K562 (cell line): ENCODE results near the gene TYRP1. TPM values are rescaled to one million over a fixed set of nuclear protein-coding genes. Genes with fewer than 3 reads are reported as not detected.

Experiments used
- ATAC-seq: fragments of 200-7000 bp; cut with Tn5 transposase; 3 replicates; pipeline ENCODE4 v1.9.1; 2020; ENCODE audit warnings: moderate library complexity
- BruUV-seq: library from RNA; stranded (reverse); fragments of 400-500 nt; replicated peaks from 2 replicates; lab custom pipeline; 2021; lab: Mats Ljungman, UMichigan
- CTCF ChIA-PET: fragments of 300-600 bp; formaldehyde crosslinking; extraction: SDS; loops from one replicate; lab custom pipeline; 2021; ENCODE audit warnings: low intra/inter-chr PET ratio; lab: Yijun Ruan, JAX
- POLR2A ChIA-PET: fragments of 300-600, 350-650 bp; sonication (Branson Sonifier 250); formaldehyde crosslinking; extraction: SDS; loops from one replicate; lab custom pipeline; 2021; ENCODE audit warnings: antibody characterized with exemption, inconsistent platforms; lab: Yijun Ruan, JAX
- DNase-seq, 4 experiments: peaks; one replicate each; pipeline versions ENCODE4 v3.0.0 to v3.0.0-alpha.2; 2011 to 2018; ENCODE audit warnings: low spot score in 3 of 4, mixed read lengths in 3 of 4; ENCODE audit errors: extremely low read depth in 1 of 4
- FAIRE-seq: peaks from 2 replicates; lab custom pipeline; 2011; peaks lifted over from hg19 to GRCh38; lab: Jason Lieb, UNC
- H2AFZ ChIP-seq: 2 replicates; pipeline ENCODE4 v1.6.0; 2011; ENCODE audit warnings: low read depth, low read length, control low read depth, inconsistent platforms
- H3K27ac ChIP-seq: fragments of 200-600 bp; 3 replicates; pipeline ENCODE4 v1.8.0; 2011; ENCODE audit warnings: low read depth, mild to moderate bottlenecking, control low read depth, inconsistent platforms, low read length, moderate library complexity, mixed read lengths; ENCODE audit errors: extremely low read depth
- H3K27me3 ChIP-seq, 2 experiments: fragments of 300-600 bp in 1 of 2; 2 replicates in 1 of 2; 3 replicates in 1 of 2; pipeline versions ENCODE4 v1.6.0 to v1.8.0; 2011; ENCODE audit warnings: inconsistent platforms in 2 of 2, low read length in 2 of 2, mild to moderate bottlenecking in 1 of 2, mixed read lengths in 1 of 2, moderate library complexity in 1 of 2; ENCODE audit not compliant: control insufficient read depth in 2 of 2, insufficient read depth in 2 of 2
- H3K36me3 ChIP-seq: fragments of 300-600 bp; 3 replicates; pipeline ENCODE4 v1.8.0; 2011; ENCODE audit warnings: mild to moderate bottlenecking, low read length, inconsistent platforms; ENCODE audit not compliant: control insufficient read depth, insufficient read depth
- H3K4me1 ChIP-seq, 2 experiments: fragments of 200-600 bp in 1 of 2; replicated peaks in 1 of 2; 2 replicates in 1 of 2; 3 replicates in 1 of 2; pipeline versions ENCODE4 v1.5.1 to v1.8.0; 2011; ENCODE audit warnings: inconsistent platforms in 2 of 2, low read length in 2 of 2, mild to moderate bottlenecking in 1 of 2, mixed read lengths in 1 of 2, moderate library complexity in 1 of 2; ENCODE audit not compliant: control insufficient read depth in 2 of 2, insufficient read depth in 2 of 2
- H3K4me2 ChIP-seq: 2 replicates; pipeline ENCODE4 v1.6.1; 2011; ENCODE audit warnings: low read length, control low read depth, inconsistent platforms, mixed read lengths; ENCODE audit not compliant: insufficient read depth
- H3K4me3 ChIP-seq: fragments of 200-600 bp; sonication (generic), shearing (Covaris generic); 2 replicates; pipeline ENCODE4 v1.5.1; 2016; ENCODE audit warnings: control low read depth, inconsistent platforms
- H3K79me2 ChIP-seq: fragments of 200-600 bp; 3 replicates; pipeline ENCODE4 v1.8.0; 2011; ENCODE audit warnings: low read length, inconsistent platforms; ENCODE audit not compliant: control insufficient read depth, insufficient read depth
- H3K9ac ChIP-seq, 2 experiments: 2 replicates each; pipeline versions ENCODE4 v1.6.0 to v1.6.1; 2011; ENCODE audit warnings: low read depth in 2 of 2, low read length in 2 of 2, control low read depth in 1 of 2, inconsistent platforms in 1 of 2, mild to moderate bottlenecking in 1 of 2, mixed read lengths in 1 of 2; ENCODE audit not compliant: insufficient read depth in 1 of 2
- H3K9me1 ChIP-seq: one replicate; pipeline ENCODE4 v1.6.0; 2011; ENCODE audit warnings: inconsistent platforms, mild to moderate bottlenecking, low read length, moderate library complexity; ENCODE audit not compliant: control insufficient read depth, insufficient read depth
- H3K9me3 ChIP-seq: replicated peaks from 2 replicates; pipeline ENCODE4 v1.5.1; 2011; ENCODE audit warnings: low read depth, low read length, inconsistent platforms; ENCODE audit not compliant: control insufficient read depth, insufficient read depth
- H4K20me1 ChIP-seq: replicated peaks from 2 replicates; pipeline ENCODE4 v1.6.1; 2011; ENCODE audit warnings: low read length, inconsistent platforms, mixed read lengths; ENCODE audit not compliant: control insufficient read depth, insufficient read depth
- HNRNPL ChIP-seq: fragments of 200-400 bp; formaldehyde crosslinking; IDR thresholded peaks from 2 replicates; pipeline ENCODE4 v1.6.1; 2017; ENCODE audit warnings: low read depth, mild to moderate bottlenecking, low read length
- NCOA6 ChIP-seq: fragments of 450-650 bp; IDR thresholded peaks from 2 replicates; pipeline ENCODE4 v1.6.1; 2017; ENCODE audit warnings: mild to moderate bottlenecking
- PHF8 ChIP-seq: fragments of 200-600 bp; sonication (generic); IDR thresholded peaks from 2 replicates; pipeline ENCODE4 v1.6.1; 2012; ENCODE audit warnings: mixed run types, mild to moderate bottlenecking, inconsistent platforms, low read length, moderate library complexity, borderline replicate concordance
- RFX7 ChIP-seq: fragments of 250-450 bp; sonication (Bioruptor Pico); IDR thresholded peaks from 2 replicates; pipeline ENCODE4 v1.5.1; 2021; ENCODE audit warnings: mild to moderate bottlenecking
- ZFX ChIP-seq: sonication (generic); formaldehyde crosslinking; IDR thresholded peaks from 2 replicates; pipeline ENCODE4 v1.8.0; 2022; ENCODE audit warnings: mild to moderate bottlenecking, missing genetic modification reagents, moderate library complexity
- ZKSCAN8 ChIP-seq: fragments of 200-800 bp; sonication (Bioruptor generic); IDR thresholded peaks from 2 replicates; pipeline ENCODE4 v1.6.1; 2016; ENCODE audit warnings: missing genetic modification characterization, missing compliant biosample characterization
- ZNF12 ChIP-seq: sonication (generic); formaldehyde crosslinking; IDR thresholded peaks from 2 replicates; pipeline ENCODE4 v1.4.0; 2020; ENCODE audit warnings: mild to moderate bottlenecking, missing genetic modification reagents
- ZNF282 ChIP-seq: sonication (generic); formaldehyde crosslinking; IDR thresholded peaks from 2 replicates; pipeline ENCODE4 v1.8.1; 2023; ENCODE audit warnings: missing genetic modification reagents
- ZNF830 ChIP-seq: fragments of 250-450 bp; sonication (Bioruptor Pico); IDR thresholded peaks from 2 replicates; pipeline ENCODE4 v1.5.0; 2021; ENCODE audit warnings: mild to moderate bottlenecking
- WGBS: fragments of 100-300 bp; shearing (Covaris generic); methylation state at CpG from one replicate; pipeline ENCODE4 v1.1.6; 2016; ENCODE audit warnings: low coverage, mixed read lengths; ENCODE audit not compliant: insufficient coverage; ENCODE audit errors: missing lambda C conversion rate; 5-methylcytosine and 5-hydroxymethylcytosine counted together
- in situ Hi-C: fragments of 300-500 bp; cut with MboI; formaldehyde crosslinking; loops from 4 replicates; pipeline ENCODE4 v1.15.0; 2018; ENCODE audit warnings: inconsistent platforms, mixed read lengths
- intact Hi-C: fragments of 100-400 bp; cut with micrococcal nuclease; formaldehyde crosslinking; loops from 2 replicates; pipeline ENCODE4 v1.14.2; 2022
- polyA plus RNA-seq, 8 experiments: library from polyadenylated mRNA; depleted of rRNA in 4 of 8; stranded (reverse) in 5 of 8; unstranded in 3 of 8; fragments of >200 nt; fragmentation: Nextera tagmentation in 2 of 8; fragmentation: Illumina TruSeq in 1 of 8; extraction: Ambion mirVana in 2 of 8; extraction: Trizol in 1 of 8; gene quantifications; 2 replicates each; pipeline versions ENCODE4 v1.2.1 to v1.2.3, GENCODE V29; 2011 to 2014; ENCODE audit warnings: inconsistent platforms in 1 of 8, missing spikeins in 1 of 8
- total RNA-seq, 7 experiments: library from RNA; depleted of rRNA in 6 of 7; stranded (reverse); fragments of >200 nt in 6 of 7; fragmentation: Illumina TruSeq in 2 of 7; extraction: Trizol in 2 of 7; gene quantifications; 2 replicates each; pipeline versions ENCODE4 v1.2.1 to v1.2.3, GENCODE V29; 2011 to 2021; ENCODE audit warnings: low replicate concordance in 1 of 7
- TF ChIP-seq, protein P1 (sequence below), 2 experiments: IDR thresholded peaks in 1 of 2; conservative IDR thresholded peaks in 1 of 2; 2 replicates each; pipeline ENCODE4 v1.6.1; 2016; ENCODE audit warnings: low read depth in 2 of 2, mild to moderate bottlenecking in 1 of 2, missing compliant biosample characterization in 1 of 2, missing genetic modification characterization in 1 of 2, moderate library complexity in 1 of 2
- TF ChIP-seq, protein P2 (sequence below): sonication (generic); formaldehyde crosslinking; IDR thresholded peaks from 2 replicates; pipeline ENCODE4 v1.8.1; 2022; ENCODE audit warnings: missing genetic modification reagents
- TF ChIP-seq, protein P3 (sequence below): fragments of 450-650 bp; formaldehyde crosslinking; conservative IDR thresholded peaks from 2 replicates; pipeline ENCODE4 v1.4.0; 2022; ENCODE audit warnings: mild to moderate bottlenecking, missing genetic modification characterization
- TF ChIP-seq, protein P4 (sequence below): sonication (generic); formaldehyde crosslinking; IDR thresholded peaks from 2 replicates; pipeline ENCODE4 v1.8.0; 2022; ENCODE audit warnings: missing genetic modification reagents, mild to moderate bottlenecking, borderline replicate concordance

Gene TYRP1
- total and polyA plus RNA-seq, 9 of the 15 experiments (the other 6 are each of a cell fraction or from before 2014, with no cell fraction given) = not detected

DNA sequence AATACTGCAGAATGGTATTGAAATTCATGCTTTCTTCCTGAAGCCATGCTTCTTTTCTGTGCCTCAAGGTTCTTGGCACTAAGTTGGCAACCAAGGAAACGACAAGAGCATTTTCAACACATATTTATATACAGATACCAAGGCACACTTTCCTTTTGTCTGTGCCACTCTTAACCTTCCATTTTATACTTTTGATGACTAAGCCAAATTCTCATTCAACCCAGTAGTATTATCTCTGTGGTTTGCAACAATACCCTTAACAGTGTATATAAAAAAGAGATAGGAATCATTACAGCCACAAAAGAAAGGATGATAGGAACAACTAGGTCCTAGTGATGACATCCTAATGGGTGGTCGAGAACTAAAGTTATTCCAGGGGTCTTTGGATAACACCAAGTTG, 36.0 kb upstream of the TYRP1 start (continued):
- TF ChIP-seq, protein P1, sequence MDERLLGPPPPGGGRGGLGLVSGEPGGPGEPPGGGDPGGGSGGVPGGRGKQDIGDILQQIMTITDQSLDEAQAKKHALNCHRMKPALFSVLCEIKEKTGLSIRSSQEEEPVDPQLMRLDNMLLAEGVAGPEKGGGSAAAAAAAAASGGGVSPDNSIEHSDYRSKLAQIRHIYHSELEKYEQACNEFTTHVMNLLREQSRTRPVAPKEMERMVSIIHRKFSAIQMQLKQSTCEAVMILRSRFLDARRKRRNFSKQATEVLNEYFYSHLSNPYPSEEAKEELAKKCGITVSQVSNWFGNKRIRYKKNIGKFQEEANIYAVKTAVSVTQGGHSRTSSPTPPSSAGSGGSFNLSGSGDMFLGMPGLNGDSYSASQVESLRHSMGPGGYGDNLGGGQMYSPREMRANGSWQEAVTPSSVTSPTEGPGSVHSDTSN (CRISPR knock-in tag; IDR thresholded peaks at IDR 0.05; ENCODE audit: low read depth) = no peak
- TF ChIP-seq, protein P1 (tag; conservative IDR thresholded peaks at IDR 0.05; ENCODE audit: low read depth) = no peak
- TF ChIP-seq, protein P2, sequence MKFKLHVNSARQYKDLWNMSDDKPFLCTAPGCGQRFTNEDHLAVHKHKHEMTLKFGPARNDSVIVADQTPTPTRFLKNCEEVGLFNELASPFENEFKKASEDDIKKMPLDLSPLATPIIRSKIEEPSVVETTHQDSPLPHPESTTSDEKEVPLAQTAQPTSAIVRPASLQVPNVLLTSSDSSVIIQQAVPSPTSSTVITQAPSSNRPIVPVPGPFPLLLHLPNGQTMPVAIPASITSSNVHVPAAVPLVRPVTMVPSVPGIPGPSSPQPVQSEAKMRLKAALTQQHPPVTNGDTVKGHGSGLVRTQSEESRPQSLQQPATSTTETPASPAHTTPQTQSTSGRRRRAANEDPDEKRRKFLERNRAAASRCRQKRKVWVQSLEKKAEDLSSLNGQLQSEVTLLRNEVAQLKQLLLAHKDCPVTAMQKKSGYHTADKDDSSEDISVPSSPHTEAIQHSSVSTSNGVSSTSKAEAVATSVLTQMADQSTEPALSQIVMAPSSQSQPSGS = no peak
- TF ChIP-seq ZNF12 = no peak
- TF ChIP-seq, all 486 proteins: peak for 0

DNA sequence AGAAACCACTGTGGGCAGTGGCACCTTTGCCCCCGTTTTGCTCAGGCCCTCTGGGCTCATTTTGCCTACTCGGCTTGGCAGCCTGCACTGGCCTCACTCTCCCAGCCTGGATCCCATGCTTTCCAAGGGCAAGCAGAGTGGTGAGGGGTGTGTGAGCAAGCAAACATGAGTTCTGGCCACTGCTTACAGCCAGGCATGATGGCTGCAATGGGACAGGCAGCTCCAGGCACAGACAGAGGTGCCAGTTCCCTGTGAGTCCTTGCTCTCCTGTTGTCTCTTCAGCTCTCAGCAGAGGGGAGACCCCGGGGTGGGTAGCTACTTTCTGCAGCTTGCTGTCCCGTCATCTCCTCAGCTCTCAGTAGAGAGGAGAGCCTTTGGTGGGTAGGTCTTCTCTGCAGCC, 35.2 kb upstream of the TYRP1 start:
- no TSS peak for BruUV-seq
- TF ChIP-seq ZNF282 (no peak), ZFX (CRISPR knock-in tag) (no peak), PHF8 (no peak), HNRNPL (no peak), ZNF830 (CRISPR knock-in tag) (no peak), RFX7 (CRISPR knock-in tag) (no peak), NCOA6 (no peak), ZKSCAN8 (CRISPR knock-in tag) (no peak)
- TF ChIP-seq, protein P3, sequence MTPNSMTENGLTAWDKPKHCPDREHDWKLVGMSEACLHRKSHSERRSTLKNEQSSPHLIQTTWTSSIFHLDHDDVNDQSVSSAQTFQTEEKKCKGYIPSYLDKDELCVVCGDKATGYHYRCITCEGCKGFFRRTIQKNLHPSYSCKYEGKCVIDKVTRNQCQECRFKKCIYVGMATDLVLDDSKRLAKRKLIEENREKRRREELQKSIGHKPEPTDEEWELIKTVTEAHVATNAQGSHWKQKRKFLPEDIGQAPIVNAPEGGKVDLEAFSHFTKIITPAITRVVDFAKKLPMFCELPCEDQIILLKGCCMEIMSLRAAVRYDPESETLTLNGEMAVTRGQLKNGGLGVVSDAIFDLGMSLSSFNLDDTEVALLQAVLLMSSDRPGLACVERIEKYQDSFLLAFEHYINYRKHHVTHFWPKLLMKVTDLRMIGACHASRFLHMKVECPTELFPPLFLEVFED (CRISPR knock-in tag) = no peak
- TF ChIP-seq, protein P4, sequence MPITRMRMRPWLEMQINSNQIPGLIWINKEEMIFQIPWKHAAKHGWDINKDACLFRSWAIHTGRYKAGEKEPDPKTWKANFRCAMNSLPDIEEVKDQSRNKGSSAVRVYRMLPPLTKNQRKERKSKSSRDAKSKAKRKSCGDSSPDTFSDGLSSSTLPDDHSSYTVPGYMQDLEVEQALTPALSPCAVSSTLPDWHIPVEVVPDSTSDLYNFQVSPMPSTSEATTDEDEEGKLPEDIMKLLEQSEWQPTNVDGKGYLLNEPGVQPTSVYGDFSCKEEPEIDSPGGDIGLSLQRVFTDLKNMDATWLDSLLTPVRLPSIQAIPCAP = no peak

More for the DNA sequence above, 35.2 kb upstream of the TYRP1 start:
- ChIA-PET CTCF (no interaction called here), POLR2A (no interaction called here)
- Histone ChIP-seq H4K20me1 (no peaks in the 10 kb centered on the region), H3K9ac (no peak overlapping the region), H3K79me2 (no peaks in the 10 kb centered on the region), H2AFZ (no peak overlapping the region), H3K9me3 (no peaks in the 10 kb centered on the region), H3K27me3 (no peaks in the 10 kb centered on the region), H3K9me1 (no peaks in the 10 kb centered on the region), H3K4me2 (no peak overlapping the region), H3K4me3 (no peak overlapping the region), H3K4me1 (no peaks in the 10 kb centered on the region), H3K27ac (no peak overlapping the region), H3K36me3 (no peaks in the 10 kb centered on the region)
- intact Hi-C loops (no loop called here), in situ Hi-C loops (no loop called here)
- FAIRE-seq = no peak
- no peak for DNase-seq
- ATAC-seq = no peak
- 10% methylated on average over 2 of the region's 4 CpGs for WGBS
